GM19240 (cell line): Measurements from ENCODE around the gene ADARB1.

Experiments used
- DNase-seq: peaks from one replicate; pipeline ENCODE4 v3.0.0; 2011; ENCODE audit warnings: low spot score; ENCODE audit not compliant: insufficient read length

ADARB1 gene

GRCh38 chr21:45225041-45225740, 150.8 kb downstream of the ADARB1 start:
- no peak for DNase-seq

GRCh38 chr21:45225741-45226327, 151.5 kb downstream of the ADARB1 start:
- DNase-seq, result no peak

- DNase-seq, result no peak
Observed at GRCh38 chr21:45226540-45227326, 152.4 kb downstream of the ADARB1 start.

- DNase-seq, result no peak
Observed at GRCh38 chr21:45227735-45228134, 153.4 kb downstream of the ADARB1 start.

GRCh38 chr21:45228171-45228641, 153.8 kb downstream of the ADARB1 start:
- DNase-seq, result no peak

GRCh38 chr21:45228656-45229240, 154.4 kb downstream of the ADARB1 start:
- DNase-seq, result no peak

- DNase-seq, result no peak
Observed at GRCh38 chr21:45231705-45232104, 157.3 kb downstream of the ADARB1 start.

- DNase-seq, result no peak
Observed at GRCh38 chr21:45234127-45234526, 159.7 kb downstream of the ADARB1 start.

GRCh38 chr21:45234965-45235364, 160.6 kb downstream of the ADARB1 start:
- no peak for DNase-seq

GRCh38 chr21:45235488-45235887, 161.1 kb downstream of the ADARB1 start:
- no peak for DNase-seq

GRCh38 chr21:45236481-45236880, 162.1 kb downstream of the ADARB1 start:
- DNase-seq, result no peak

- DNase-seq, result no peak
Observed at GRCh38 chr21:45237401-45237800, 163.0 kb downstream of the ADARB1 start.

GRCh38 chr21:45241357-45241756, 167.0 kb downstream of the ADARB1 start:
- DNase-seq, result no peak

GRCh38 chr21:45243603-45244002, 169.2 kb downstream of the ADARB1 start:
- no peak for DNase-seq

GRCh38 chr21:45244799-45245340, 170.5 kb downstream of the ADARB1 start:
- no peak for DNase-seq

GRCh38 chr21:45246386-45247320, 172.3 kb downstream of the ADARB1 start:
- no peak for DNase-seq

GRCh38 chr21:45248301-45248892, 174.0 kb downstream of the ADARB1 start:
- DNase-seq, result no peak

GRCh38 chr21:45248893-45249381, 174.6 kb downstream of the ADARB1 start:
- no peak for DNase-seq

GRCh38 chr21:45249626-45250025, 175.2 kb downstream of the ADARB1 start:
- DNase-seq, result no peak

- no peak for DNase-seq
Observed at GRCh38 chr21:45250272-45250671, 175.9 kb downstream of the ADARB1 start.
